ENCODE results near the gene RHOA.

DNA sequence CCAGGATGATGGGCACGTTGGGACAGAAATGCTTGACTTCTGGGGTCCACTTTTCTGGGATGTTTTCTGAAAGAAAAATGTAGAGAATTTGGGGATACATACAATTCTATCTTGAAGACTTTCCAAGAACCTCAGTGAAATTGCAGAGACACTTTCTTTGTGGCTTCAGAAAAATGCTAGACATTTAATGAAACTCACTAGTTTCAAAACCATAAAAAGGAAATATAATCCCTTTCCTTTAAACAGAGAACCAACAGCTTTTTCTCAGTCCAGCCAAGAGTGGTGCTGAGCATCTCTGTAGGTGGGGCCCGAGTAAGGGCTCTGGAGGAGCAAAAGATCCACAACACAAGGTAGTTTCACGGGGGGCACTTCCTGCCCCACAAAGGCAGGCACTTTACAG is 49.2 kb downstream of the RHOA start:
- TF ChIP-seq POLR2AphosphoS5 (IDR thresholded peaks at IDR 0.05; ENCODE audit: low read depth, low read length) (no peak), ZFX (IDR thresholded peaks at IDR 0.05) (no peak), YY1 (IDR thresholded peaks at IDR 0.05; ENCODE audit: extremely low read depth, insufficient replicate concordance, low read depth, low read length) (no peak)
- TF ChIP-seq, protein P1, sequence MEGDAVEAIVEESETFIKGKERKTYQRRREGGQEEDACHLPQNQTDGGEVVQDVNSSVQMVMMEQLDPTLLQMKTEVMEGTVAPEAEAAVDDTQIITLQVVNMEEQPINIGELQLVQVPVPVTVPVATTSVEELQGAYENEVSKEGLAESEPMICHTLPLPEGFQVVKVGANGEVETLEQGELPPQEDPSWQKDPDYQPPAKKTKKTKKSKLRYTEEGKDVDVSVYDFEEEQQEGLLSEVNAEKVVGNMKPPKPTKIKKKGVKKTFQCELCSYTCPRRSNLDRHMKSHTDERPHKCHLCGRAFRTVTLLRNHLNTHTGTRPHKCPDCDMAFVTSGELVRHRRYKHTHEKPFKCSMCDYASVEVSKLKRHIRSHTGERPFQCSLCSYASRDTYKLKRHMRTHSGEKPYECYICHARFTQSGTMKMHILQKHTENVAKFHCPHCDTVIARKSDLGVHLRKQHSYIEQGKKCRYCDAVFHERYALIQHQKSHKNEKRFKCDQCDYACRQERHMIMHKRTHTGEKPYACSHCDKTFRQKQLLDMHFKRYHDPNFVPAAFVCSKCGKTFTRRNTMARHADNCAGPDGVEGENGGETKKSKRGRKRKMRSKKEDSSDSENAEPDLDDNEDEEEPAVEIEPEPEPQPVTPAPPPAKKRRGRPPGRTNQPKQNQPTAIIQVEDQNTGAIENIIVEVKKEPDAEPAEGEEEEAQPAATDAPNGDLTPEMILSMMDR (IDR thresholded peaks at IDR 0.05 in 2 of 3, conservative IDR thresholded peaks at IDR 0.05 in 1 of 3; ENCODE audit: borderline replicate concordance in 1 of 3, insufficient read depth in 1 of 3, low read depth in 2 of 3, low read length in 2 of 3), result no peak
- TF ChIP-seq, protein P2, sequence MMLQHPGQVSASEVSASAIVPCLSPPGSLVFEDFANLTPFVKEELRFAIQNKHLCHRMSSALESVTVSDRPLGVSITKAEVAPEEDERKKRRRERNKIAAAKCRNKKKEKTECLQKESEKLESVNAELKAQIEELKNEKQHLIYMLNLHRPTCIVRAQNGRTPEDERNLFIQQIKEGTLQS (IDR thresholded peaks at IDR 0.05), result no peak
- TF ChIP-seq, protein P3, sequence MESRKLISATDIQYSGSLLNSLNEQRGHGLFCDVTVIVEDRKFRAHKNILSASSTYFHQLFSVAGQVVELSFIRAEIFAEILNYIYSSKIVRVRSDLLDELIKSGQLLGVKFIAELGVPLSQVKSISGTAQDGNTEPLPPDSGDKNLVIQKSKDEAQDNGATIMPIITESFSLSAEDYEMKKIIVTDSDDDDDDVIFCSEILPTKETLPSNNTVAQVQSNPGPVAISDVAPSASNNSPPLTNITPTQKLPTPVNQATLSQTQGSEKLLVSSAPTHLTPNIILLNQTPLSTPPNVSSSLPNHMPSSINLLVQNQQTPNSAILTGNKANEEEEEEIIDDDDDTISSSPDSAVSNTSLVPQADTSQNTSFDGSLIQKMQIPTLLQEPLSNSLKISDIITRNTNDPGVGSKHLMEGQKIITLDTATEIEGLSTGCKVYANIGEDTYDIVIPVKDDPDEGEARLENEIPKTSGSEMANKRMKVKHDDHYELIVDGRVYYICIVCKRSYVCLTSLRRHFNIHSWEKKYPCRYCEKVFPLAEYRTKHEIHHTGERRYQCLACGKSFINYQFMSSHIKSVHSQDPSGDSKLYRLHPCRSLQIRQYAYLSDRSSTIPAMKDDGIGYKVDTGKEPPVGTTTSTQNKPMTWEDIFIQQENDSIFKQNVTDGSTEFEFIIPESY (IDR thresholded peaks at IDR 0.05; ENCODE audit: extremely low read depth, insufficient replicate concordance, low read length), result no peak
